HG03045 (cell line): ENCODE results near the gene KCNE5.
"Not testable (repeated sequence)": the region's sequence is repeated elsewhere in the genome, so short reads cannot be mapped to it uniquely, and the experiment has no call there.

Experiments
- ATAC-seq: cut with Tn5 transposase; IDR thresholded peaks from one replicate; pipeline ENCODE4 v1.9.1; 2021; ENCODE audit warnings: mild to moderate bottlenecking, moderate library complexity; ENCODE audit not compliant: unreplicated experiment

Gene KCNE5

DNA sequence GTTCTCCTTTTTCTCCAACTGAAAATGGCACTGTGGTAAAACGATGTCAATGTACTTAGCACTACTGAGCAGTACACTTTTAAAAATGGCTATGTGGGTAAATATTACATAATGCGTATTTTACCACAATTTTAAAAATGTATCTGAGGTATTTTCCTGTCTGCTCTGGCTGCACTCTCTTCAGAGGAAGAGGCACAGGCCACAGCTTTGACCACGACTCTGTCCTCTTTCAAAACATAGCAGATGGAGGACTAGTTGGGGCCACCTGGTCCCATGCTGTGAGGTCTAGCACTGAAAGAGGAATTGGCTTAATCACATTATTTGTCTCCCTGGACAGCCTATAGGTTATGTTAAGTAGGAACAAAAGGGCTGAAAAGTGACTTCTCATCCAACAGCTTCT is 5.2 kb downstream of the KCNE5 start:
- no peak for ATAC-seq

- ATAC-seq: no peak
These were observed 10.0 kb downstream of the KCNE5 start for GRCh38 chrX:109614951-109615350.

DNA sequence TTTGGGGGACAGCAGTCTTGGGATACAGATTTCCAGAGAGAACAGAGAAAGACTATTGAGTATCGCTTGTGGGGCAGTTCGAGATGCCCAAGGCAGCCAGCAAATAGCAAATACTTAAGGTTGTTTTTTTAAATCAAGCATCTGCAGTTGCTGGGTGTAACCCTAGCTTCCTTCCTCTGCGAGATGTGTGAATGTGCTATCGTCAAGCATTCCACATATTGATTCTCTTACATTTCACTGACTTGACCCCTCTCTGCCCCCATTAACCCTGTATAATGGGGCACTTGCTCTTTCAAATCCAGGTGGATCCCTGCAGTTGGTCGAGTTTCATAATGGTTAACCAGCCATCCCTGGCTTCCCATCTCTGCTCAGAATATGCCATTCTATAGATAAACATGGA is 23.5 kb downstream of the KCNE5 start:
- no peak for ATAC-seq

DNA sequence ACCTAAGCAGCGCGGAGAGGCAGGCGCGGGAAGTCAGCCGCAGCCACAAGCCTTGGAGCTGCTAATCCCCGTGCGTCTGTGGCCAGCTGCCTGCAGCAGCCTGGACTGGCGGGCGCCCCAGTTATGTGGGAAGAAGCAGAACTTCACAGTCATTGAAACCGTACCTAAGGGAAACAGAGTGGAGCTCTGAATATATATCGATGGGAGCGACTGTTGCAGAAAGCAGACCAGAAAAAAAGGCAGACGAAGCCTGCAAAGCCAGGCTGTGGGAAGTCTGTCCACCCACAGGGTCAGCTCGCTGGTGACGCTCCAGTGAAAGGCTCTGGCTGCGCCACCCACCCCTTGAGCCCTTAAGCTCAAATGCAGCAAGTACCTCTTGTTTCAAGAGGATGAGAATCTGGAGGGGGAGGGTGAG is 24.7 kb downstream of the KCNE5 start:
- no peak for ATAC-seq

GRCh38 chrX:109596015-109596414 is 29.0 kb downstream of the KCNE5 start:
- no peak for ATAC-seq

DNA sequence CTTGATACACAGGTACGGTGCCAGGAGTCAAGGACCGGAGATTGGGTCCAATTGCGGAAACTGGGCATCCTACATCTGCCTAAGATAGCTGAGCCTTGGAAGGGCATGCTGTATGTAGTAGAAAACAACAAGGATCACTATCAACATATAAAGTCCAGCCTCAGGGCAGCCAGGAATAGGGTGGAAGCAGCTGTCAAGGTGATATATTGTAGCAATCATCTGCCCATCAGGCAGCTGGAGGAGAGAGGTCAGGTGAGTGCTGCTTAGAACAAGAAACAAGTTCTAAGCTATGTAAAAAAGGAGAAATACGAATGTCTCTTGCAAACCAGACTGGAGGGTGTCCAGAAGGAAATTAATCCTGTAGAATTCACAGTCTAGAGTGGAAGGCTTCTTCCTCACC is 34.8 kb downstream of the KCNE5 start:
- ATAC-seq: no peak

DNA sequence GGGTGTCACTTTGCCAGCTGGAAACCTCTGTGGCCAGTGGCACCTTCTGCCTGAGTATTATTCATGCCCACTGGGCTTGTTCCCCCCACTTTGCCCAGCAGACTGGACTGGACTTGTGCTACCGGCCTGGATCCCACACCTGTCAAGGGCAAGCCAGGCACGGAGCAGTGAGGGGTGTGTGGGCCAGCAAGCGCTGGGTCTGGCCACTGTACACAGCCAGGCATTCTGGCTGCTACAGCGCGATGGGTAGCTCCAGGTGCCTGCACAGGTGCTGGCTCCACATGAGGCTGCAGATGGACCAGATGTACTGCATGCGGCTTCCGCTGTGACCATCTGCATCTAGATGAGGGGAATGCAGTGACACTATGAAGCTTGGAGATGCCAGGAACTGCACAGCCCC is 39.5 kb downstream of the KCNE5 start:
- ATAC-seq: no peak

GRCh38 chrX:109578916-109579315 is 46.1 kb downstream of the KCNE5 start:
- no peak for ATAC-seq

DNA sequence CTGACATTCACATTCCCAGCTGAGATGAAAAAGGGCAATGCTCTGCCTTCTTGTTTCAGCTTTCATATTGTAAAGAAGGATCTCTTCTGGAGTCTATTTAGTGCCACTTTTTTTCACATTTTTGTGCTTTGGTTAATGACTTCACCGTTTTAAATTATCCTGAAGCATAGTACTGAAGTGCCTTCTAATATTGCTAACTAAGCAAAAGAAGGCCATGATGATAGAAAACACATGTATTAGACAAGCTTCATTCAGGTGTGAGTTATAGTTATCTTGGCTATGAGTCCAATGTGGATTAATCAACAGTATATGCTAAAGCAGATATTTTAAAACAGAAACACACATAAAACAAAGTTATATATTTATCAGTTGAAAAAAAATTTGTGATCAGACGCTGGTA is 47.9 kb downstream of the KCNE5 start:
- ATAC-seq: no peak

- ATAC-seq: not testable (repeated sequence)
These were observed 48.9 kb downstream of the KCNE5 start for GRCh38 chrX:109576083-109576482.
